GM12865 (cell line): Measurements from ENCODE around the gene SIRPG.
A peak's percentile ranks its signal among the peaks of the same experiment; 100 is the strongest.

ENCODE experiments used
- DNase-seq: peaks from one replicate; pipeline ENCODE4 v3.0.0; 2010; ENCODE audit warnings: low read depth
- H3K4me3 ChIP-seq: 2 replicates; pipeline ENCODE4 v1.5.1; 2011; ENCODE audit warnings: mild to moderate bottlenecking, low read depth, low read length, control low read depth
- TF ChIP-seq, protein P1 (sequence below): IDR thresholded peaks from 2 replicates; pipeline ENCODE4 v1.5.1; 2011; ENCODE audit warnings: low read length, control low read depth, low read depth, inconsistent platforms; ENCODE audit not compliant: insufficient read depth; ENCODE audit errors: missing control alignments

SIRPG gene

DNA sequence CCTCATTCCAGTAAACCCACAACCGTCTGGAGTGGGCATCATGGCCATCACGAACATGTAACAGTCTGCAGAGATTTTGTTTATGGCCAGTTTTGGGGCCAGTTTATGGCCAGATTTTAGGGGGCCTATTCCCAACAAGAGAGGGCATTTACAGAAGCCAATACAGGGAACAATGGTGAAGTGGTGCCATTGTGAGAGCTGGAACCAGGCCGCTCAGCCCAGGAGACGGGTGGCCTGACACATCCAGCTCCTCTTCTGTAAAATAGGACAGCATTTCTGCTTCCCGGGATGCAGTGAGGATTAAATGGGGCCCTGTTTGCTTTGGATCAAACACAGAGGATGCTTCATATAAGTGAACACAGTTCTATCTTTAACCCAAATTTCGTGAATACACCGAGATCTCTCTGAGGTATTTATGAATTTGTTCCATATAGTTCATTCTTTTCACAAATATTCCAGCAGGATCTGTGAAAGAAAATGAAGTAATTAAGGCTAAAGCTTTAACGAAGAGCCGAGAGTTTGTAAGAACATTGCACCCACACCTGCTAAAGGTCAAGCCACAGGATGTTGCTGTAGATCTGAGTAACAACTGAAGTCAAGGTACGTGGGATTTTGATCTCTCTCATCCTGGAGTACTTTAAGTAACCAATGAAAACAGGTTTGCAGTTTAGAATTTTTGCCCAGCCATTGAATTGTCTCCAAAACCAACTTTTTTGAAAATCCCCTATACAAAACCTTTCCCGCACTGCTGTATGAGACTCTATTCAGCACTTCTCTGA, 14.5 kb upstream of the SIRPG start:
- TF ChIP-seq, protein P1, sequence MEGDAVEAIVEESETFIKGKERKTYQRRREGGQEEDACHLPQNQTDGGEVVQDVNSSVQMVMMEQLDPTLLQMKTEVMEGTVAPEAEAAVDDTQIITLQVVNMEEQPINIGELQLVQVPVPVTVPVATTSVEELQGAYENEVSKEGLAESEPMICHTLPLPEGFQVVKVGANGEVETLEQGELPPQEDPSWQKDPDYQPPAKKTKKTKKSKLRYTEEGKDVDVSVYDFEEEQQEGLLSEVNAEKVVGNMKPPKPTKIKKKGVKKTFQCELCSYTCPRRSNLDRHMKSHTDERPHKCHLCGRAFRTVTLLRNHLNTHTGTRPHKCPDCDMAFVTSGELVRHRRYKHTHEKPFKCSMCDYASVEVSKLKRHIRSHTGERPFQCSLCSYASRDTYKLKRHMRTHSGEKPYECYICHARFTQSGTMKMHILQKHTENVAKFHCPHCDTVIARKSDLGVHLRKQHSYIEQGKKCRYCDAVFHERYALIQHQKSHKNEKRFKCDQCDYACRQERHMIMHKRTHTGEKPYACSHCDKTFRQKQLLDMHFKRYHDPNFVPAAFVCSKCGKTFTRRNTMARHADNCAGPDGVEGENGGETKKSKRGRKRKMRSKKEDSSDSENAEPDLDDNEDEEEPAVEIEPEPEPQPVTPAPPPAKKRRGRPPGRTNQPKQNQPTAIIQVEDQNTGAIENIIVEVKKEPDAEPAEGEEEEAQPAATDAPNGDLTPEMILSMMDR, result no peak
- no peak for DNase-seq
- H3K4me3 ChIP-seq, result no peak overlapping the region

DNA sequence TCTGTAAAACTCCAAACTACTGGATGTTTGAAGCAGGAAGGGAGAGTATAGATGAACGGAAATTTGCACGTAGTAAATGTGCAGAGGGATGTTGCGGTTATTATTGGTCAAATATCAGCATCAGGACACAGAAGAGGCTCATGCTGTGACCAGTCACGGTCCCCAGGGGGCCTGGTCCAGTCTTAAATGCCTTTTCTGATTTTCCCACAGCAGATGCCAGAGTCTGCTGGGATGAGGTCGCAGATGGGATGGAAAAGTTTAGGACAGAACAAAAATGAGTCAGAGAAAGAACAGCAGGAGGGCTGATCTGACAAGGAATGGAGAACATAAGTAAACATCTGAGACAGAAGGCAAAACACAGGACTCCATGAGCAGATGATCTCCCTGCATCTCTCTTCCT, 11.7 kb upstream of the SIRPG start:
- no peak overlapping the region for H3K4me3 ChIP-seq
- TF ChIP-seq, protein P1, result no peak
- DNase-seq, result no peak

DNA sequence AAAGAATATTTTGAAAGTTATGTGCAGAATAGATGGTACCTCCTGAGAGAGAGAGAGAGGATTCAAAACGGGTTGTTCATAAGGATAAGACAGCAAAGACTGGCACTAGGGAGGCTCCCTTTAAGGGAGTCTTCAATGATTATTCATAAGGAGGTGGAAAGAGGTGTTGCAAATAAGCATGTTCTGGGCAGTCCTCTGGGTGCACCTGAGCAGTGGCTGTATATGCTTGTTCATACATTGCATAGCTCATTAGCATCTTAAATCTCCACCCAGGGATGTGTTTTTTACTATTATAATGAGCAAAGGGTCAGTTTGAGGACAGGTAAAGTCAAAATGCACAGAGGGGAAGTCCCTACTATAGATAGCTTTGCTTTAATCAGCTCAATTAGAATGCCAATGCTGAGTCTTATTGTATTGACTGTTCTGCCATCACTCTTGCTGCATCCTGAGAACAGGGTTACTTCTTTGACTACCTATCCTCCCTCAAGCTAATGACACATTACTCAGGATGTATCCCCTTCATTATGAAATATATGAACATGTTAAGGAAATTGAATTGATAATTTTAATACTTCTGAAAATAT, 10.0 kb upstream of the SIRPG start:
- no peak for DNase-seq
- TF ChIP-seq, protein P1, result no peak

DNA sequence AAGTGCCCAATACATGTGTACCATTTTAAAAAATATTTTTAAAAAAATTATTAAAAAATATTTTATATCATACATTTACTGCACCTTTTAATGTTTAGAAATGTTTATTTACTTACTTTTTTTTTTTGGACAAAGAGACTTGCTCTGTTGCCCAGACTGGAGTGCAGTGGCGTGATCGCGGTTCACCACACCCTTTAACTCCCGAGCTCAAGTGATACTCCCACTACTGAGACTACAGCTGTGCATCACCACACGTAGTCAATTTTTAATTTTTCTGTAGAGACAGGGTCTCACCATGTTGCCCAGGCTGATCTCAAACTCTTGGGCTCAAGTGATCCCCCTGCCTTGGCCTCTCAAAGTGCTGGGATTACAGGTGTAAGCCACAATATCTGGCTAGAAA, 9.2 kb upstream of the SIRPG start:
- TF ChIP-seq, protein P1, result no peak
- H3K4me3 ChIP-seq, result no peak overlapping the region
- DNase-seq, result no peak

More for the DNA sequence above, 10.0 kb upstream of the SIRPG start:
- no peak overlapping the region for H3K4me3 ChIP-seq

DNA sequence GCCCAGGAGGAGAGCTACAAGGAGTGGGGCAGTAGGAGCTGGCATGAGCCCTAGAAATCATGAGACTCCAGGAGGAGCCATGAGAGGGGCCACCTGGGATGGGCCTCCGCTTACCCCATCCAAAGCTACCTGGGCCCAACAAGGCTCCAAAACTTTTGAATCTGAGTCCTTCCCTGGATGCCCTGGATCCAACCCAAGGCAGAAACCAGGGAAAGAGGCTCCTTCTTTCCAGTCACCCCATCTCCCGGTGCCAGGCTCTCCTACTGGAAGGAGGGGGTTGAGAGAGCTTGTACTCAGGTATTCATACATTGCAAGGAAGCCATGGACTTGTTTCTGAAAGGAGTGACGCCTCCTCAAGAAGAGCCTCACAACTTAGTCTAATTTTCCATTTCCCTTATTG, 7.8 kb upstream of the SIRPG start:
- no peak overlapping the region for H3K4me3 ChIP-seq
- DNase-seq, result no peak
- TF ChIP-seq, protein P1, result no peak

DNA sequence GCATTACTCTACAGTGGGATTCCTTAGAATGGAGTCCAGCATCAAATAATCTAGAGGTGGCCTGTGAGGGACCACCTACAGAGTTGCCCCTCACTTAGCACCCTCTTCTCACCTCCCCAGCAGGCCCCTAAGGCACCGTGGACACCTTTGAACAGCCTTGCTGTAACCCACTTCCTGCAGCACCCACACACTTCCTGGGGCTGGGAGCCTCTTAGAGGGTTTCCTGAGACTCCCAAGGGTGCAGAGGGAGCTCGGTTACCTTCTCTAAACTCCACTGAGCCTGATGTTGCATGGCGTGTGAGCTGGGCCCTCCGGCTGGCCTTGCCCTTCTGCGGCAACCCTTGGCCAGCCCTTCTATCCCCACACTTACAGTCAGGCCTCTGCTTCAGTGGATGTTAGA, 7.3 kb upstream of the SIRPG start:
- TF ChIP-seq, protein P1, result no peak
- DNase-seq, result peak; percentile 21
- no peak overlapping the region for H3K4me3 ChIP-seq
